Effector CD8-positive, alpha-beta T cell (primary cell): ENCODE results near the gene DDA1.
"Not testable (repeated sequence)": the region's sequence is repeated elsewhere in the genome, so short reads cannot be mapped to it uniquely, and the experiment has no call there.

Experiments used
- DNase-seq: peaks from one replicate; lab custom pipeline; 2025; lab: John Stamatoyannopoulos, UW

DDA1 gene

DNA sequence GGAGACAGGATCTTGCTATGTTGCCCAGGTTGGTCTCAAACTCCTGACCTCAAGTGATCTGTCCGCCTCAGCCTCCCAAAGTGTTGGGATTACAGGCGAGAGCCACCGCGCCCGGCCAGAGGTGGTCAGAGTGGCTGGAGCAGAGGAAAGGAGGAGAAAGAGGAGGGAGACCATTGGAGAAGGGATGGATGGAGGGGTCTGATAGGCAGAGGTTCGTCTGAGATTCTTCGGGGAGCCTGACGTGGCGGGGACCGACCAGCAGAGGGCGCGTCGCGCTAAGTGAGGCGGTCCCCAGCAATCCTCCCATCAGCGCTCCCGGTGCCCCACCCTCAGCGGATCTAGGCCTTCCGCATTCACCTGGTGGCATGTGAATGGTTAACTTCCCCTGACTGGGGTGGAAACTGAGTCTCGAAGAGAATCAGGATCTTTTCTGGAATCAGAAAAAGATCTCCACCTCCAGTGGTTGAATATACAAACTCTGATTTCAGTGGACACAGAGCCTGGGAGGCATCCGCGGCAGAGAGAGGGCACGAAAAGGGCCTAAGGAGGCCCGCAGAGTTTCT lies 36.8 kb downstream of the DDA1 start:
- DNase-seq = peak; percentile 75

- DNase-seq = no peak
Observed at GRCh38 chr19:17347361-17347760, 38.0 kb downstream of the DDA1 start.

GRCh38 chr19:17347877-17348276 lies 38.5 kb downstream of the DDA1 start:
- no peak for DNase-seq

DNA sequence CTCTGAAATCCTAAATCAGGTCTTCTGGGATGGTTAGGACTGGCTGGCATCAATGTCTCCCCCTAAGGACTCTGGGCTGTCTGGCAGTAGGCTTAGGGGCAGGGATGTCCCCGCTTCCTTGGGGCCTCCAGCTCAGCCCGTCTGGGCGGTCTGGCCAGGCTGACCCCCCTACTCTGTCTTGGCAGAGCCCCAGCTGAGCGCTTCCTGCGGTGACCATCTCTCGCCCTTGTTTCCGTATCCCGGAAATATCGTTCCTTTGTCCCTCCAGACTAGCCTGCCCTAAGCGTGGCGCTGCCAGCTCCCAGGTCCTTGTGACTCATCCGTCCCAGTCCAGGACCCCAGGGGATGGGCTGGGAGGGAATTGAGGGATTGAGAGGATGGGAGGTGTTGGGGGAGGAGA lies 39.3 kb downstream of the DDA1 start:
- DNase-seq = no peak

- DNase-seq = no peak
Observed at GRCh38 chr19:17351815-17352435, 42.6 kb downstream of the DDA1 start.

- no peak for DNase-seq
Observed at GRCh38 chr19:17352608-17353280, 43.4 kb downstream of the DDA1 start.

DNA sequence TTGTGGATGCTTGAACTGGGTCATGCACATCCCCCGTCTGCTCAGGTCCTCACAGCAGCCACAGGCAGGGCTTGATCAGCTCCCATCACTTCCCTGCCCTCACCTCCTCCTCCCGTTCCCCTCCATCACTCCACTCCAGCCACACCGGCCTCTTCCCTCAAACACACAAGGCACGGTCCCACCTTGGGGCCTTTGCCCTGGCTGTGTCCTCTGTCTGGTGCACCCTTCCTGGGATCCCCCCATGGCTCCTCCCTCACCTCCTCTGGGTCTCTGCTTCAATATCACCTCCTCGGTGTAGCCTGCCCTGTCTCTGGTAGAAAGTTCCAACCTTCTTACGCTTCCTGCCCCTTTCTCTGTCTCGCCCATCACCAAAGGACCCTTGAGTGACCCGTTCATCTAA lies 44.0 kb downstream of the DDA1 start:
- no peak for DNase-seq

GRCh38 chr19:17357078-17357666 lies 47.8 kb downstream of the DDA1 start:
- DNase-seq = no peak

DNA sequence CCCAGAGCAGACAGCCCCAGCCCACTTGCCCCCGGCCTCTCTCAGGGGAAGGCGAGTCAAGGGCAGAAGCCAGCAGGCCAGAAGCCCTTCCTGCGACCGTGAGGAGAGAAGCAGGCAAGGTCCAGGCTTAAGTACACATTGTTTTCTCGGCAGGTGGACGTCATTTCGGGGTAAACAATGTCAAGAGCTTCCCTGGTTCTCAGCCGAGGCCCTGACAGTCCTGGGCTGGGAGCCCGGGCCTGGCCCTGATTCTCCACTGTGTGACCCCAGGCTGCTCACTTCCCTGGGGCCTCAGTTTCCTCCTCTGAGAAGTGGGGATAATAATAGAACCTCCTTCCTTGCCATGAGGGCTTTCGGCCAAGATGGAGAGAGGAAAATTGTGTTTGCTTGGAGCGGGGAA lies 48.4 kb downstream of the DDA1 start:
- no peak for DNase-seq

DNA sequence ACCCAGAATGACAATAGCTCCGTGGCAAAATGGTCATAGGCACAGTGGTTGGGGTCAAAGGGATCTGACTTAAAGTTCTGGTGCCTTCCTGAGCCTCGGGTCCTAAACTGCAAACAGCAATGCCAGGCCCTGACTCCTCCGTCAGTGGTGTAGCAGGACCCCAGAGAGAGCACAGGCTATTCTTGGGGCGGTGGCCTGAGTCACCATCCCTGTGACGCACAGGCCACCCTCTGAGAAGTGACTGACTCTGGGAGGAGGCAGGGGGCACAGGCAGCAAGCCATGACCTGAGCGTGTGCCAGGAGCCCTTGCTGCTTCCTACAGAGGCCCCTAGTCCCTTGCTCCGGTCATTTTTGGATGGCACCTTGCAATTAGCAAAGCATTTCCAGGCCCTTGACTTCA lies 49.0 kb downstream of the DDA1 start:
- no peak for DNase-seq

- no peak for DNase-seq
Observed at GRCh38 chr19:17359905-17360800, 50.8 kb downstream of the DDA1 start.

- not testable (repeated sequence) for DNase-seq
Observed at GRCh38 chr19:17363852-17364605, 54.7 kb downstream of the DDA1 start.

GRCh38 chr19:17365361-17365760 lies 56.0 kb downstream of the DDA1 start:
- no peak for DNase-seq

DNA sequence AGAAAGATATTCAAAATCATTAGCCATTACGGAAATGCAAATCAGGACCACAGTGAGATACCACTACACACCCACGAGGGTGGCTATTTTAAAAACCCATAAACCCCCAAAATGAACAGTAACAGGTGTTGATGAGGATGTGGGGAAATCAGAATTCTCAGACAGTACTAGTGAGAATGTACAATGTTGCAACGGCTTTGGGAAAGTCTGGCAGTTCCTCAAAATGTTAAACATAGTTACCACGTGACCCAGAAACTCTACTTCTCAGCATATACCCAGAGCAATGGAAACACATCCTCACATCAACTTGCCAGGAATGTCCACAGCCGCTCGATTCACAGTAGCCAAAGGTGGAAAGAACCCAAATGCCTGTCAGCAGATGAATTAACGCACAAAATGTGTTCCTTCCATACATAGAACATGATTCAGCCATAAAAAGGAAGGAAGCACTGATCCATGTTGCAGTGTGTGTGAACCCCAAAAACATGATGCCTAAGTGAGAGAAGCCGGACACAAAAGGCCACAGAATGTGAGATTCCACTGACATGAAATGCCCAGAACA lies 60.7 kb downstream of the DDA1 start:
- no peak for DNase-seq
